TTC549 (cell line): ENCODE data around the gene MAP4K2.
"Not testable (repeated sequence)": the region's sequence is repeated elsewhere in the genome, so short reads cannot be mapped to it uniquely, and the experiment has no call there.

Experiments
- FAIRE-seq: peaks from 2 replicates; lab custom pipeline; 2012; peaks lifted over from hg19 to GRCh38; lab: Jason Lieb, UNC

MAP4K2 gene

GRCh38 chr11:64838600-64839334 lies 35.8 kb upstream of the MAP4K2 start:
- FAIRE-seq, result no peak

- no peak for FAIRE-seq
Measured at GRCh38 chr11:64837887-64838351, 34.9 kb upstream of the MAP4K2 start.

DNA sequence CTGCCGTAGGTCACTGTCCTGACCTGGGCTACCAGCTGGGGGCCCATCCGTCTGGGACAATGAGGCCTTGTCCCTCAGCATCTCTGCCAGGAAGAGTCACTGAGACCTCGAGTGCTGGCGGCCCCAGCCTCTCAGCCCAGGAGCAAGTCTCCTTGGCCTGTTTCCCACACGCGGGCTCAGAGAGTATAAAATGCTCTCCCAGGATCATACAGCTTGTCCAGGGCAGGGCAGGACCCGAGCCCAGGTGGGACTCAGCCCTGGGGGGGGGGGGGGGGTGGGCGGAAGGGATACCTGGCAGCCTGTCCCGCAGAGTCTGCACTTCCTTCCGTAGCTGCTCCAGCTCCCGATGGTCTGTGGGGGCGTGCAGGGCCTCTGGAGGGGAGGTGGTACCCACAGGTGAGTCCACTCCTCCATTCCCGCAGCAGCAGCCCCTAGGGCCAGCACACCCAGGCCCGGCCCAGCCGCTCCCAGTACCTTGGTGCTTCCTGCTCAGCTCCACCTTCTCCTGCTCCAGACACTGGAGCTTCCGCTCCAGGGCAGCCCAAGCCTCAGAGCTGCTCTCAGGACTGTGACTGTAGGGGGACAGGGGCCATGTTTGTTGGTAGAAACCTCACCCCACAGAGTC lies 33.5 kb upstream of the MAP4K2 start:
- FAIRE-seq, result no peak

DNA sequence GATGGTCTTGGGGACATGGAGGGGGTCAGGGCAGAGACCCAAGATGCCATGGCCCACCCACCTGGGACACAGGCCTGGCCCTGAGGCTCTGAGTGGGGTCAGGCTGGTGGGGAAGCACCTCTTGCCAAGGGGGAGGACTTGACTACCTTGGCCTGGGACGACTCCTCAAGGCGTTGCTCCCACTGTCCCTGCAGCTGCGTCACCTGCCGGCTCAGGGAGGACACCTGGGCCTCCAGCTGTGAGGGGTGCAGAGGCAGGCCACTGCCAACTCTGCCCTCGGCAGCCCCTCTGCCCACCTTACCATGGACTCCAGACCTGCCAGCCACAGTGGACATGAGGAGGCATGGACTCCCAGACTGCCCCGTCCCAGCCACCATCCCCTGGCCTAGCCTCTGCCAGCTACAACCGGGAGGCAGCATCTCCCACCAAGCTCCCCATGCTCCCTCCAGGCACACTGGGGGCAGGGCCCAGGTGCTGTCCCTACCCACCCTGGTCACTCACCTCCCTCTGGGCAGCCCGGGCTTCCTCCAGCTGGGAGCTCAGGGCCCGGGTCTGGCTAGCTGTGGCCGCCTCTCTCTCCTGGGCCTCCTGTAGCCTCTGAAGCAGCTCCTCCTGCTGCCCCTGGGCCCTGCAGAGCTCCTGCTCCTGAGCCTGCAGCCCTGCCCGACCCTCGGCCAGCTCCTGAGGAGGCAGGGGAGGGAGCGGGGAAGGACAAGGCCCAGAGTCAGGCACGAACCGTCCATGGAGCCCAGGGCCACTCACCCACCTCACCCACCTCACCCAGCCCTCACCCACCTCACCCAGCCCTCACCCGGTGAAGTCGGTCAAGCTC lies 32.8 kb upstream of the MAP4K2 start:
- no peak for FAIRE-seq

GRCh38 chr11:64834723-64835615 lies 32.0 kb upstream of the MAP4K2 start:
- no peak for FAIRE-seq

- FAIRE-seq, result no peak
Measured at GRCh38 chr11:64834031-64834722, 31.2 kb upstream of the MAP4K2 start.

GRCh38 chr11:64833509-64833908 lies 30.5 kb upstream of the MAP4K2 start:
- no peak for FAIRE-seq

- FAIRE-seq, result no peak
Measured at GRCh38 chr11:64833198-64833502, 30.1 kb upstream of the MAP4K2 start.

GRCh38 chr11:64832467-64833197 lies 29.6 kb upstream of the MAP4K2 start:
- FAIRE-seq, result no peak

DNA sequence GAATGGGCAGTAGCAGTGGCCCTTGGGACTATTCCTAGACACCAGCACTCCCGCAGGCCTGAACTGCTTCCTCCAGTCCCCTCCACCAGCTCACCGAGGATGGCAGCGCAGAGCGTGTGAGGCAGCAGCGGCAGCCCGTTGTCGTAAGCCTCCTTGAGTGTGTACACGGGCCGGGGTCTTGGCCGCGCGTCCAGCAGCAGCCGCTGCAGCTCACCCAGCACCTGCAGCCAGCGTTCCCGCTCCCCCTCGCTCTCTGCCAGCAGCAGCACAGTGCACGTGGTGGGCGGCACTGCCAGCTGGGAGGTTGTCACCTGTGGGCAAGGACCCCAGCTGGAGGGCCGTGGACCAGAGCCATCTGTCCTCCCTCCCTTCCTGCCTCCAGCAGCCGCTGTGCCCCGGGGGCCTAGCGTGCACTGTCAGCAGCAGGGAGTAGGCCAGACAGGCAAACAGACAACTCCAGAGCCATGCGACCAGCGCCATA lies 28.4 kb upstream of the MAP4K2 start:
- no peak for FAIRE-seq

DNA sequence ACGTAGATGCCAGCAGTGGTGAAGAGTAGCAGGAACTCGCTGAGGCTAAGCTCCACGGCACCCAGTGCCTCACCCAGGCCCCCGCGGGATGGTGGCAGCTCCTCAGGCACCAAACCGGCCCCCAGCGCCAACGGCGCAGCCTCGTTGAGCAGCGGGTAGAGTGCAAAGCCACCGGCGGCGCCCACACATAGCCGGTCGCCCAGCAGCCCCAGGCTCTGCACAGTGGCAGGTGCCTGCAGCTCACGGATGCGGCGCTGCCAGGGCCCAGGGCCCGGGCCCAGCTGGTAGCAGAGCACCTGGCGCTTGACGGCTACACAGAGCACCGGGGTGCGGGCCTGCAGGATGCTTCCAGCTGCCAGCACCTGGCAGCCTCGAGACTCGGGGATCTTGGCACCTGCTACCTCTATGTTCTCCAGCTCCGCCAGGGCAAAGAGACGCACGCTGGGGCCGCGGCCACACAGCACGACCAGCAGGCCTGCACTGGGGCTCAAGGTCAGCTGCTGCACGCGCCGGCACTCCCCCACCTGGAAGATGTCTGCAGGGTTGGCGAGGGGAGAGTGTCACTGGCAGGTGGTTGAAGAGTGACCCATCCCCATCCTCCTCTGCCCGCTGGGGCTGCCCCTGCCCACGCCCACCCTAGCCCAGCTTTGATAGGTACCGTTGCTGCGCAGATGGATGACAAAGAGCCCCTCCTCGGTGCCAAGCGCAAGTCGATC lies 26.7 kb upstream of the MAP4K2 start:
- no peak for FAIRE-seq

DNA sequence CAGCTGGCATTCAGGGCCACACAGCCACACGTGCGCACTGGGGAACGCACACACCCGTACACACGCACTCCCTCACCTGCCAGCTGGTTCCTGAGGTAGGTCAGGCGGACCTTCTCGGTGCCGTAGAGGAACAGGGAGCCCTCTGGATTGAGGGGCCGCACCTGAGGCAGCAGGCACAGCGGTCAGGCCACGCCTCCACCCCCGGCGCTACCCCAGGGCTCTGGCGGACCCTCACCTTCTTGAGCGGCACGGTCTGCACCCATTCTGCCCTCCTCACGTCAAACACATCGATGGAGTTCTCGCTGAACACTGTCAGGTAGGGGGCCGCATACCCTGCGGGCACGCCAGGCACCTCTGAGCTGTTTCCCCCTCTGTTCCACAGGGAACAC lies 24.4 kb upstream of the MAP4K2 start:
- FAIRE-seq, result no peak

DNA sequence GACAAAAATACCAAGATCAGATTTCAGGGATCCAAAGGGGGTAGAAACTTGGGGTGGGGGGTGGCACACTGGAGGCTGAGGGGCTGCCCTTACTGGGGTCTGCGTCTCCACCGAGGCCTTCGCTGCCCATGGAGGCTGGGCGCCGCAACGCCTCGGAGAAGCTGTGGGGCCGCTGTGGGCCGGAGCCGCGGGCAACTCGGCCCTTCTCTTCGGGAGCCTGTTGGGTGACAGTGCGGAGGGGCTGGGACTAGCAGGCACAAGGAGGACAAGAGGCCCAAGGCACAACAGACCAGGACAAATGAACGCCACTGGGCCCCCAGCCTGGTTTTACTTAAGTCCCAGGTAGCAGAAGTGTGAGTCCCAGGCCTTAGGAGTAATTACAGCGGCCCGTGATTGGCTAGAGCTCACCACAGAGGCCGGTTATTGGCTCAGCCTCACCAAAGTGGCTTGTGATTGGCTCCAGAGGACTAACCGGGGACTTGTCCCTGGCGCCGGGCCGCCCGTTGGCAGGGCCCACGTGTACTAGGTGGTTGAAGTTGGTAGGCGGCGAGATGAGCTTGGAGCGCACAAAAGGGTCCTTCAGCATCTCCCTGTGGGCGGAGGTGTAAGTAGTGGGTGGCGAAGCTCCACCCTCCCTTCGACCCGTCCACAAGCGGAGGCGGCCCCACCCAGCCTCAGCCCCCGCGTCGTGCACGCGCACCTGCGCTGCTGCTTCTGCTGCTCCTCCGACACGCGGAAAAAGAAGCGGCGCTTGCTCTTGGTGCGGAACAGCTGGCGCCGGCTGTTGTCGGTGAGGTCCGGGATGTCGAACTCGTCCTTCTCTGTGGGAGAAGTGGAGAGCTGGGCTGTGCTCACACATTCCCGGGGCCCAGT lies 23.8 kb upstream of the MAP4K2 start:
- FAIRE-seq, result no peak

GRCh38 chr11:64826062-64826461 lies 23.0 kb upstream of the MAP4K2 start:
- no peak for FAIRE-seq

- no peak for FAIRE-seq
Measured at GRCh38 chr11:64823568-64824119, 20.6 kb upstream of the MAP4K2 start.

DNA sequence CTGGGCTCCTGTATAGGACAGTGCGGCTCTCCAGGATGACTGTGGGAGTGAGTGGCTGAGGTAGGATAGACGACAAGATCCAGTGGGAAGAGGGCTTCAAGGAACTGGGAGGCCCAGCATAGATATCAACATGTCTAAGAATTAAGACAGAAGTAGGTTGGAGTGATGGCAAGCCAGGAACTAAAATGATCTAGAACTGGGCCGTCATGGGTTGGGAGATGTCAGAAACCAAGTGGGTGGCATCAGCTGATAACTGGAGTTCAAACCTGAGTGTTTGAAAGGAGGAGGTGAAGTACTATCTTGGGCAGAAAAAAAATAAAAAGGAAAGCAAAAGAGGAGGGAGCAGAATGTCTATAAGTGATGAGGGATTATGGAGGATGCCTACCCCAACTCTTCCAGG lies 14.5 kb upstream of the MAP4K2 start:
- FAIRE-seq, result no peak

DNA sequence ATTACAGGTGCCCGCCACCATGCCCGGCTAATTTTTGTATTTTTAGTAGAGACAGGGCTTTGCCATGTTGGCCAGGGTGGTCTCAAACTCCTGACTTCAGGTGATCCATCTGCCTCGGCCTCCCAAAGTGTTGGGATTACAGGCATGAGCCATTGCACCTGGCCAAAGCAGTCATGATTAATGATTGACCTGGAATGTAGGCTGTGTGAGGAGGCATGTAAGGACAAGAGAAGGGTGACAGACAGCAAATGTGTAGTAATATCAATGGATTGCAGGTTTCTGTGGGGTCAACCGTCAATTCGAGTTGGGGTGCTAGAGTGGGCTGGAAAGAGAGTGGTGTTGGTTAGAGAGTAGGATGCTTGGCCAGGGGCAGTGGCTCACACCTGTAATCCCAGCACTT lies 12.4 kb upstream of the MAP4K2 start:
- FAIRE-seq, result not testable (repeated sequence)

DNA sequence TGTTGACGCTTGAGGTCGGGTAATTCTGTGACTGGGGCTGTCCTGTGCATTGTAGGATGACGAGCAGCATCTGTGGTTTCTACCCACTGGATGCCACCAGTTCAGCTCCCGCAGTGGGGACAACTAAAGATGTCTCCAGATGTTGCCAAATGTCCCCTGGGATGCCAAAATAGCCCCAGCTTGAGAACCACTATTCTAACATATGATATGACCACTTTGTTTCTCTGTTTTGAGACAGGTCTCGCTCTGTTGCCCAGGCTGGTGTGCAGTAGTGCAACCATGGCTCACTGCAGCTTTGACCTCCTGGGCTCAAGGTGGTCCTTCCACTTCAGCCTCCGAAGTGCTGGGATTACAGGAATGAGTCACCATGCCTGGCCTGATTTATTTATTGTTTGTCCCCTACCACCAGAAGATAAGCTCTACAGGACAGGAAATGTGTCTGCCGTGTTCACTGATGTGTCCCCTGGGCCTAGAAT lies 11.7 kb upstream of the MAP4K2 start:
- no peak for FAIRE-seq

DNA sequence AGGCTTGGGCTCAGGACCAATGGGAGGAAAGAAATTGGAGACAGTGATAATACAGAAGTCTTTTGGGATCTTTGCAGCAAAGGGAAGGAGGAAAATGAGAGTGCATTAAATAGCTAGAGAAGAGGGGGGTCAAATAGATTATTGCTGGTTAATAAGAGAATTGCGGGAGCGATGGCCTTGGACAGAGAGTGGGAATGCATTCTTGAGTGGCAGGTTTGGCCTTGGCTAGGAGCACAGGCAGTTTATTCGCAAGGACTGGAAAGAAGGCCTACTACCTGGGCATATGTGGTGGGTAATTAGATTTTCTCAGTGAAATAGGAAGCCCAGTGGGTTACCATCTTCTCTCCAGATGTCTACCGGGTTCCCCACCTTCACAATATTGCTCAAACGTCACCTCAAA lies 10.8 kb upstream of the MAP4K2 start:
- FAIRE-seq, result no peak
